SK-N-SH (cell line): ENCODE results near the gene EDRF1. TPM values are rescaled to one million over a fixed set of nuclear protein-coding genes. Genes with fewer than 3 reads are reported as not detected.

ENCODE experiments used
- CTCF ChIA-PET: fragments of 300-600, 350-600 bp; formaldehyde crosslinking; extraction: SDS; loops from one replicate; lab custom pipeline; 2021; lab: Yijun Ruan, JAX
- POLR2A ChIA-PET: fragments of 350-600 bp; sonication (Branson Sonifier 250); formaldehyde crosslinking; extraction: SDS; loops from one replicate; lab custom pipeline; 2020; ENCODE audit warnings: antibody characterized with exemption, inconsistent platforms; lab: Yijun Ruan, JAX
- DNase-seq: peaks from one replicate; pipeline ENCODE4 v3.0.0; 2012
- H2AFZ ChIP-seq: fragments of 200-600 bp; sonication (generic); 2 replicates; pipeline ENCODE4 v1.8.1; 2016; ENCODE audit warnings: antibody characterized with exemption, mild to moderate bottlenecking, low read depth
- H3F3A ChIP-seq: fragments of 200-600 bp; sonication (generic); replicated peaks from 2 replicates; pipeline ENCODE3; 2016; ENCODE audit warnings: antibody characterized with exemption, mild to moderate bottlenecking; ENCODE audit not compliant: insufficient read depth
- H3K27ac ChIP-seq, 2 experiments: fragments of 200-500 bp in 1 of 2; fragments of 200-600 bp in 1 of 2; sonication (Bioruptor generic) in 1 of 2; sonication (generic), shearing (Covaris generic) in 1 of 2; 2 replicates each; pipeline versions ENCODE4 v1.5.1 to v1.6.1; 2014 to 2016; ENCODE audit warnings: low read depth in 2 of 2, inconsistent platforms in 1 of 2, low read length in 1 of 2, mild to moderate bottlenecking in 1 of 2, mixed read lengths in 1 of 2
- H3K27me3 ChIP-seq: fragments of 200-600 bp; sonication (generic), shearing (Covaris generic); 2 replicates; pipeline ENCODE4 v1.6.1; 2016; ENCODE audit warnings: mixed run types; ENCODE audit not compliant: insufficient read depth
- H3K36me3 ChIP-seq, 2 experiments: fragments of 200-500 bp in 1 of 2; fragments of 200-600 bp in 1 of 2; sonication (Bioruptor generic) in 1 of 2; sonication (generic) in 1 of 2; replicated peaks in 1 of 2; 2 replicates each; pipeline versions ENCODE3 to v1.5.1; 2014 to 2016; ENCODE audit warnings: low read length in 1 of 2, mild to moderate bottlenecking in 1 of 2; ENCODE audit not compliant: insufficient read depth in 2 of 2, control insufficient read depth in 1 of 2
- H3K4me1 ChIP-seq, 2 experiments: fragments of 200-500 bp in 1 of 2; fragments of 200-600 bp in 1 of 2; sonication (Bioruptor generic) in 1 of 2; sonication (generic), shearing (Covaris generic) in 1 of 2; 2 replicates each; pipeline versions ENCODE4 v1.5.1 to v1.6.1; 2014 to 2016; ENCODE audit warnings: low read depth in 1 of 2, low read length in 1 of 2, mixed run types in 1 of 2; ENCODE audit not compliant: insufficient read depth in 2 of 2, control insufficient read depth in 1 of 2
- H3K4me2 ChIP-seq: fragments of 200-600 bp; sonication (generic), shearing (Covaris generic); 2 replicates; pipeline ENCODE4 v1.6.1; 2017; ENCODE audit warnings: mixed run types
- H3K4me3 ChIP-seq, 2 experiments: fragments of 200-500 bp in 1 of 2; fragments of 200-600 bp in 1 of 2; sonication (Bioruptor generic) in 1 of 2; sonication (generic), shearing (Covaris generic) in 1 of 2; 2 replicates each; pipeline versions ENCODE4 v1.5.1 to v1.8.1; 2014 to 2016; ENCODE audit warnings: low read depth in 2 of 2, inconsistent platforms in 1 of 2, low read length in 1 of 2, mild to moderate bottlenecking in 1 of 2, mixed read lengths in 1 of 2, moderate library complexity in 1 of 2
- H3K79me2 ChIP-seq: fragments of 200-600 bp; sonication (generic); 2 replicates; pipeline ENCODE4 v1.8.1; 2017; ENCODE audit warnings: mild to moderate bottlenecking; ENCODE audit not compliant: insufficient read depth
- H3K9ac ChIP-seq: fragments of 200-600 bp; sonication (generic); 2 replicates; pipeline ENCODE4 v1.6.1; 2017; ENCODE audit warnings: mixed run types
- H3K9me2 ChIP-seq: fragments of 200-600 bp; sonication (generic); 2 replicates; pipeline ENCODE4 v1.6.1; 2017; ENCODE audit warnings: mixed run types
- H3K9me3 ChIP-seq: fragments of 200-600 bp; sonication (generic); 2 replicates; pipeline ENCODE4 v1.6.1; 2017; ENCODE audit warnings: mixed run types, mild to moderate bottlenecking, moderate library complexity
- H4K20me1 ChIP-seq: fragments of 200-600 bp; sonication (generic); 2 replicates; pipeline ENCODE4 v1.6.1; 2017; ENCODE audit warnings: mild to moderate bottlenecking, mixed run types; ENCODE audit not compliant: insufficient read depth
- ELF1 ChIP-seq: IDR thresholded peaks from 2 replicates; pipeline ENCODE4 v1.4.0; 2012
- EZH2phosphoT487 ChIP-seq: fragments of 200-600 bp; sonication (generic); IDR thresholded peaks from 2 replicates; pipeline ENCODE4 v1.6.1; 2017; ENCODE audit warnings: low read depth, mixed run types, mild to moderate bottlenecking, antibody characterized with exemption, moderate library complexity, borderline replicate concordance
- FOSL2 ChIP-seq: IDR thresholded peaks from 2 replicates; pipeline ENCODE4 v1.4.0; 2012; ENCODE audit warnings: low read depth, mild to moderate bottlenecking, moderate library complexity, borderline replicate concordance
- FOXJ3 ChIP-seq: sonication (generic); formaldehyde crosslinking; IDR thresholded peaks from 2 replicates; pipeline ENCODE4 v1.5.1; 2020; ENCODE audit warnings: mild to moderate bottlenecking, missing genetic modification reagents
- GABPA ChIP-seq: IDR thresholded peaks from 2 replicates; pipeline ENCODE4 v1.4.0; 2012; ENCODE audit warnings: low read depth, mild to moderate bottlenecking
- GATA2 ChIP-seq: sonication (generic); formaldehyde crosslinking; IDR thresholded peaks from 2 replicates; pipeline ENCODE4 v1.5.0; 2020; ENCODE audit warnings: mild to moderate bottlenecking, missing genetic modification reagents
- IRF3 ChIP-seq: fragments of 150-350 bp; IDR thresholded peaks from 2 replicates; pipeline ENCODE4 v1.6.1; 2016; ENCODE audit warnings: mild to moderate bottlenecking, low read depth, low read length
- PBX3 ChIP-seq: IDR thresholded peaks from 2 replicates; pipeline ENCODE4; 2012
- RAD21 ChIP-seq: IDR thresholded peaks from 2 replicates; pipeline ENCODE4 v1.6.1; 2012; ENCODE audit warnings: mild to moderate bottlenecking, low read length
- RCOR1 ChIP-seq: fragments of 150-350 bp; IDR thresholded peaks from 2 replicates; pipeline ENCODE4 v1.6.1; 2017; ENCODE audit warnings: antibody characterized with exemption, low read length
- REST ChIP-seq: IDR thresholded peaks from 2 replicates; pipeline ENCODE4 v1.6.1; 2012; ENCODE audit warnings: mild to moderate bottlenecking, low read depth, low read length, moderate library complexity
- RFX5 ChIP-seq: IDR thresholded peaks from 2 replicates; pipeline ENCODE4 v1.6.1; 2012; ENCODE audit warnings: mild to moderate bottlenecking, improper control_type of control experiment, low read length
- RXRA ChIP-seq: IDR thresholded peaks from 2 replicates; pipeline ENCODE4 v1.4.0; 2012; ENCODE audit warnings: low read depth, mild to moderate bottlenecking, borderline replicate concordance
- USF1 ChIP-seq: IDR thresholded peaks from 2 replicates; pipeline ENCODE4 v1.4.0; 2012; ENCODE audit warnings: low read depth, borderline replicate concordance
- YY1 ChIP-seq: IDR thresholded peaks from 2 replicates; pipeline ENCODE4 v1.4.0; 2012; ENCODE audit warnings: low read depth, mild to moderate bottlenecking
- WGBS: methylation state at CpG from one replicate; pipeline ENCODE4 v1.1.6; 2017; ENCODE audit warnings: low lambda C conversion rate; 5-methylcytosine and 5-hydroxymethylcytosine counted together
- polyA plus RNA-seq, 3 experiments: library from polyadenylated mRNA; depleted of rRNA; stranded (reverse); fragments of >200 nt; gene quantifications; 2 replicates each; pipeline ENCODE4 v1.2.3, GENCODE V29; 2012

The EDRF1 gene
- polyA plus RNA-seq, 1 of the 3 experiments (the other 2 are of a cell fraction) = 19.2 TPM

- Histone ChIP-seq H3K27me3 (no peaks in the 10 kb centered on the region), H3K4me3 (no peak overlapping the region), H2AFZ (no peak overlapping the region), H3K36me3 (no peaks in the 10 kb centered on the region), H3K9me2 (no peaks in the 10 kb centered on the region), H3K4me1 (peaks cover 0 to 2% of the 10 kb centered on the region in 2 experiments; a peak in 1 of 4 replicates), H4K20me1 (no peaks in the 10 kb centered on the region), H3F3A (no peaks in the 10 kb centered on the region), H3K4me2 (no peak overlapping the region), H3K9ac (no peak overlapping the region), H3K79me2 (no peaks in the 10 kb centered on the region), H3K27ac (no peak overlapping the region), H3K9me3 (no peaks in the 10 kb centered on the region)
- CTCF ChIA-PET = interaction anchor here (0.7 kb wide), 1 partner anchor 15 kb away, joined by 3 read pairs; no protein-coding TSS in a partner anchor
- WGBS = 78% methylated on average over 5 of the region's 5 CpGs
- no peak for TF ChIP-seq FOSL2
- TF ChIP-seq REST = no peak
- TF ChIP-seq FOXJ3 (CRISPR knock-in tag) = no peak
- no peak for TF ChIP-seq GATA2 (CRISPR knock-in tag)
- TF ChIP-seq EZH2phosphoT487 = no peak
- no peak for TF ChIP-seq USF1
- TF ChIP-seq PBX3 = no peak
- no peak for TF ChIP-seq GABPA
- no peak for TF ChIP-seq RXRA
- TF ChIP-seq RCOR1 = no peak
- TF ChIP-seq RAD21 = no peak
- no peak for TF ChIP-seq YY1
- no peak for TF ChIP-seq RFX5
- TF ChIP-seq ELF1 = no peak
- TF ChIP-seq IRF3 = no peak
- no peak for DNase-seq
- POLR2A ChIA-PET = interaction anchor here (1.4 kb wide), 1 partner anchor 10 kb away, joined by 5 read pairs; the partner anchor contains the start of gene EDRF1
These were observed 10.5 kb upstream of the EDRF1 start for GRCh38 chr10:125708971-125709503.
